ENCODE results near the gene SEC14L1. TPM values are rescaled to one million over a fixed set of nuclear protein-coding genes. Genes with fewer than 3 reads are reported as not detected.

The SEC14L1 gene
- total RNA-seq, 1 experiment from 2014 or later: 58.6 TPM

- Histone ChIP-seq H3K14ac (ENCODE audit: insufficient read depth, low read length) (no peak overlapping the region), H3K4ac (ENCODE audit: low read depth, low read length) (no peak overlapping the region), H3K79me1 (ENCODE audit: insufficient read depth, low read depth, low read length, poor library complexity, severe bottlenecking) (no peaks in the 10 kb centered on the region), H2BK120ac (ENCODE audit: low read depth, low read length, poor library complexity, severe bottlenecking) (no peak overlapping the region), H3K56ac (ENCODE audit: insufficient read length, low read depth, low read length) (no peak overlapping the region), H4K91ac (ENCODE audit: insufficient read length, low read depth, low read length) (no peak overlapping the region), H2BK12ac (ENCODE audit: insufficient read length, low read depth, low read length) (no peak overlapping the region), H2BK20ac (ENCODE audit: low read depth, low read length, poor library complexity, severe bottlenecking) (no peak overlapping the region), H4K5ac (ENCODE audit: insufficient read length, low read depth, low read length) (no peak overlapping the region), H3K79me2 (ENCODE audit: insufficient read depth, low read length) (peaks cover 4% of the 10 kb centered on the region; the same call in 1 of the 2 replicates), H3K18ac (ENCODE audit: insufficient read length, low read depth, low read length) (no peak overlapping the region), H3K9me3 (ENCODE audit: control insufficient read depth, low read depth, low read length) (no peaks in the 10 kb centered on the region), H3K23me2 (ENCODE audit: insufficient read length, low read depth, low read length, poor library complexity, severe bottlenecking) (no peaks in the 10 kb centered on the region), H3T11ph (ENCODE audit: low read length) (no peak overlapping the region), H3K9ac (ENCODE audit: extremely low read depth, insufficient read length, low read length) (no peak overlapping the region), H2AK5ac (ENCODE audit: insufficient read length, low read length) (no peak overlapping the region), H2BK5ac (ENCODE audit: insufficient read length, low read length) (no peak overlapping the region), H3K23ac (ENCODE audit: insufficient read length, low read depth, low read length) (no peak overlapping the region), H3K4me2 (ENCODE audit: insufficient read depth, insufficient read length, low read length) (no peak overlapping the region), H4K8ac (replicated peaks; ENCODE audit: insufficient read length, low read depth, low read length) (no peak overlapping the region), H2BK15ac (ENCODE audit: low read depth, low read length) (no peak overlapping the region), H3K27ac (ENCODE audit: insufficient read length, low read depth, low read length) (no peak overlapping the region), H2AFZ (ENCODE audit: low read length) (no peak overlapping the region), H4K20me1 (ENCODE audit: control insufficient read depth, insufficient read depth, insufficient read length) (peaks cover 2% of the 10 kb centered on the region), H3K4me1 (ENCODE audit: insufficient read depth, low read length) (peaks cover 13% of the 10 kb centered on the region; the same call in 1 of the 2 replicates), H3K27me3 (ENCODE audit: insufficient read depth, low read length) (no peaks in the 10 kb centered on the region)
- Mint-ChIP-seq H3K9me3 (no peaks in the 10 kb centered on the region), H3K4me1 (peaks cover 31 to 38% of the 10 kb centered on the region in 2 experiments), H3K27me3 (ENCODE audit: low read depth) (no peaks in the 10 kb centered on the region), H3K27ac (no peak overlapping the region), H3K4me3 (no peak overlapping the region), H3K36me3 (ENCODE audit: insufficient read depth in 1 of 3, low read depth in 3 of 3) (peaks cover 0 to 29% (median 28%) of the 10 kb centered on the region in 3 experiments; a peak in 5 of 7 replicates)
- TF ChIP-seq CTCF (conservative IDR thresholded peaks at IDR 0.05): no peak
- WGBS (ENCODE audit: extremely low coverage, insufficient read length, low lambda C conversion rate): no CpG with 5 or more reads among the region's 10 CpGs
- DNase-seq: no peak
Observed at GRCh38 chr17:77148940-77149510, 8.3 kb downstream of the SEC14L1 start.
